DOHH2 (cell line): ENCODE results near the gene MTNR1B.

Source experiments
- H3F3A ChIP-seq: fragments of 200-600 bp; sonication (generic), shearing (Covaris generic); 2 replicates; pipeline ENCODE4 v1.6.0; 2016; ENCODE audit warnings: antibody characterized with exemption, mild to moderate bottlenecking; ENCODE audit not compliant: control insufficient read depth, insufficient read depth
- H3K27ac ChIP-seq: fragments of 200-600 bp; sonication (generic); 2 replicates; pipeline ENCODE4 v1.5.1; 2014; ENCODE audit warnings: low read depth, mild to moderate bottlenecking, low read length, moderate library complexity
- H3K27me3 ChIP-seq: fragments of 200-600 bp; sonication (generic); 2 replicates; pipeline ENCODE4 v1.6.1; 2014; ENCODE audit warnings: mild to moderate bottlenecking, low read length, mixed read lengths; ENCODE audit not compliant: control insufficient read depth
- H3K36me3 ChIP-seq: fragments of 200-600 bp; sonication (generic); 2 replicates; pipeline ENCODE4 v1.6.1; 2014; ENCODE audit warnings: mild to moderate bottlenecking, low read length, moderate library complexity, mixed read lengths; ENCODE audit not compliant: control insufficient read depth
- H3K4me1 ChIP-seq: fragments of 200-600 bp; sonication (generic); 2 replicates; pipeline ENCODE4 v1.6.1; 2014; ENCODE audit warnings: mild to moderate bottlenecking, low read length, mixed read lengths; ENCODE audit not compliant: control insufficient read depth
- H3K4me2 ChIP-seq: fragments of 200-600 bp; sonication (generic); 2 replicates; pipeline ENCODE4 v1.6.0; 2014; ENCODE audit warnings: mild to moderate bottlenecking, low read length, moderate library complexity
- H3K4me3 ChIP-seq: fragments of 200-600 bp; sonication (generic); 2 replicates; pipeline ENCODE4 v1.5.1; 2014; ENCODE audit warnings: mild to moderate bottlenecking, low read length, mixed read lengths
- H3K79me2 ChIP-seq: fragments of 200-600 bp; sonication (generic); 2 replicates; pipeline ENCODE4 v1.6.1; 2014; ENCODE audit warnings: mild to moderate bottlenecking, low read length, mixed read lengths; ENCODE audit not compliant: control insufficient read depth
- H3K9me2 ChIP-seq: fragments of 200-600 bp; sonication (generic); replicated peaks from 2 replicates; pipeline ENCODE4 v1.6.1; 2014; ENCODE audit warnings: mild to moderate bottlenecking, low read length, mixed read lengths; ENCODE audit not compliant: control insufficient read depth
- H3K9me3 ChIP-seq: fragments of 200-600 bp; sonication (generic); 2 replicates; pipeline ENCODE4 v1.6.1; 2014; ENCODE audit warnings: antibody characterized with exemption, low read length, mixed read lengths; ENCODE audit not compliant: control insufficient read depth, insufficient read depth
- H4K20me1 ChIP-seq: fragments of 200-600 bp; sonication (generic); 2 replicates; pipeline ENCODE4 v1.6.0; 2014; ENCODE audit warnings: low read depth, mild to moderate bottlenecking, antibody characterized with exemption, low read length, moderate library complexity; ENCODE audit not compliant: control insufficient read depth, insufficient read depth
- CTCF ChIP-seq: fragments of 200-600 bp; sonication (generic); IDR thresholded peaks from one replicate; pipeline ENCODE4 v1.5.1; 2014; ENCODE audit warnings: antibody characterized with exemption, mild to moderate bottlenecking, low read depth, low read length; ENCODE audit not compliant: poor library complexity, severe bottlenecking
- EZH2phosphoT487 ChIP-seq: fragments of 200-600 bp; sonication (generic); IDR thresholded peaks from 2 replicates; pipeline ENCODE4 v1.6.1; 2017; ENCODE audit warnings: borderline replicate concordance, mild to moderate bottlenecking, antibody characterized with exemption, low read length, moderate library complexity, mixed read lengths

MTNR1B gene

GRCh38 chr11:92969634-92970347, at the start of gene MTNR1B:
MTNR1B (plus strand) TSS chr11:92969651; CDS start chr11:92969726, 75 bp downstream.
- Histone ChIP-seq H3K9me2 (no peaks in the 10 kb centered on the region), H3K36me3 (no peaks in the 10 kb centered on the region), H4K20me1 (no peaks in the 10 kb centered on the region), H3F3A (no peaks in the 10 kb centered on the region), H3K4me3 (no peak within 1 kb of the TSS), H3K9me3 (no peaks in the 10 kb centered on the region), H3K4me1 (no peaks in the 10 kb centered on the region), H3K4me2 (no peak within 1 kb of the TSS), H3K27me3 (no peaks in the 10 kb centered on the region), H3K79me2 (no peaks in the 10 kb centered on the region), H3K27ac (no peak within 1 kb of the TSS)
- no peak for TF ChIP-seq CTCF
- TF ChIP-seq EZH2phosphoT487: no peak

GRCh38 chr11:92920331-92920730, 49.1 kb upstream of the MTNR1B start:
- no peak overlapping the region for H3K4me2 ChIP-seq
- H3K4me1 ChIP-seq: no peaks in the 10 kb centered on the region
- H3K4me3 ChIP-seq: no peak overlapping the region
- H3K79me2 ChIP-seq: no peaks in the 10 kb centered on the region
- H3K9me2 ChIP-seq: no peaks in the 10 kb centered on the region
- no peaks in the 10 kb centered on the region for H4K20me1 ChIP-seq
- no peak for TF ChIP-seq CTCF
- TF ChIP-seq EZH2phosphoT487: no peak
- no peaks in the 10 kb centered on the region for H3K27me3 ChIP-seq
- H3F3A ChIP-seq: no peaks in the 10 kb centered on the region
- H3K9me3 ChIP-seq: peaks cover 2% of the 10 kb centered on the region; the same call in 1 of the 2 replicates
- no peak overlapping the region for H3K27ac ChIP-seq
- no peaks in the 10 kb centered on the region for H3K36me3 ChIP-seq

- TF ChIP-seq CTCF (no peak), EZH2phosphoT487 (no peak)
- Histone ChIP-seq H3K27me3 (no peaks in the 10 kb centered on the region), H3K4me3 (no peak overlapping the region), H3K36me3 (no peaks in the 10 kb centered on the region), H3K9me2 (no peaks in the 10 kb centered on the region), H3K4me1 (no peaks in the 10 kb centered on the region), H3K79me2 (no peaks in the 10 kb centered on the region), H3K9me3 (peaks cover 8% of the 10 kb centered on the region; the same call in 1 of the 2 replicates), H3F3A (no peaks in the 10 kb centered on the region), H3K4me2 (no peak overlapping the region), H3K27ac (no peak overlapping the region), H4K20me1 (no peaks in the 10 kb centered on the region)
Measured at GRCh38 chr11:92922731-92923130, 46.7 kb upstream of the MTNR1B start.
